Daoy (cell line): ENCODE measurements around the gene DACH1. TPM values are rescaled to one million over a fixed set of nuclear protein-coding genes. Genes with fewer than 3 reads are reported as not detected.
"Not testable (repeated sequence)": the region's sequence is repeated elsewhere in the genome, so short reads cannot be mapped to it uniquely, and the experiment has no call there.

Experiments used
- DNase-seq: peaks from one replicate; pipeline ENCODE4 v3.0.0-alpha.2; 2015; ENCODE audit warnings: low read depth
- total RNA-seq: library from RNA; depleted of rRNA; stranded (reverse); fragments of >200 nt; shearing (Covaris generic); gene quantifications from 2 replicates; pipeline ENCODE4 v1.2.3, GENCODE V29; 2014

DACH1 gene
- total RNA-seq, 1 experiment from 2014 or later = not detected

DNA sequence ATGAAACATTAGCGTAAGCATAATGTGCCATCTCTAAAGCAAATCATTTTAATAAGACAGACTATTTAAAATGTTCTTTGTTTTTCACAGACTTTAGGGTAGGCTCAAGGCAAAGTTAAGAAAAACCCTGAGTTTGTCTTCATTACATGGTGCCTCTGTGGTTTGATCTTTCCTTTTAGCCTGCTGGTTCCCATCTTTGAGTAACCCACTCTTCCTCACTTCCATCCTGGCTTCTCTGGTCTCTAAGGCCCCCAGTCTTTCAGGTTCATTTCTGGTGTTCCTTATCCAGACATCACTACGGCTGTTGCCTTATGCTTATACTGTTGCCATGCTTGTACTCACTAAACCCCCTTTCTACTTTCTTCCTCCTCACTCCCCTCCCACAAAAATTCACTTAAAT is 38.4 kb downstream of the DACH1 start:
- DNase-seq = no peak

DNA sequence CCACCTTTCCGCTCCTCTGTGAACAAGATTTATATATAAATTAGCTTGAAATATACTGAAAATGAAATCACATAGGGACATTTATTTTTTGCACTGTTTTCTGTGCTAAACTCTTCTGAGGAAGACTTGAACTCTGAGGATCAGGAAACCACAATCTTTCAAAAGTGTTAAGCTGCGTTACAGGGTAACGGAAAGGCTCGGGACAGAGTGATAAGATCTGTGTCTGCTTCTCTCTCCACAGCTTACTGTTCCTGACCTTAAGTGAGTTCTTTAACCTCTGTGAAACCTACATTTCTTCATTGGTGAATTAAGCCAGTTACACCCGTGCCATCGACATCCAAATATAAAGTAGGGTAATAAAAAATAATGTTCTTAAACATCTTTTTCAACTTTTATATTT is 38.9 kb downstream of the DACH1 start:
- DNase-seq = no peak

DNA sequence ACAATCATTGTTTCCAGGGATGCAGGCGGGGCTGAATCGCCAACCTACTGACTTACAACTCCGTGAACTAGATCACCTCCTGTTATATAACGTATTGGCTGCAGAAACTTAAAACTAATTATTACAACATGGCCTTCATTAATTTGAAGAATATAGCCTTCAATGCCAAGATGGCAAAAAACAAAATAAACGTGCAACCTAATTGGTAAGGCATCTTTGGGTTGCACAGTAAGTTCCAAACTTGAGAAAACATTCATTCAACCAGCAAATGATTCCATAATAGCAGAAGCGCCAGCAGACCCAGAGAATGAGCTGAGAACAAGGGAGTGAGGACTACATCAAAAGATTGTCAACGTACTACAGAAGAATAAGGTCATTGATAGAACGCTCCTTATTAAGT is 39.8 kb downstream of the DACH1 start:
- DNase-seq = no peak

DNA sequence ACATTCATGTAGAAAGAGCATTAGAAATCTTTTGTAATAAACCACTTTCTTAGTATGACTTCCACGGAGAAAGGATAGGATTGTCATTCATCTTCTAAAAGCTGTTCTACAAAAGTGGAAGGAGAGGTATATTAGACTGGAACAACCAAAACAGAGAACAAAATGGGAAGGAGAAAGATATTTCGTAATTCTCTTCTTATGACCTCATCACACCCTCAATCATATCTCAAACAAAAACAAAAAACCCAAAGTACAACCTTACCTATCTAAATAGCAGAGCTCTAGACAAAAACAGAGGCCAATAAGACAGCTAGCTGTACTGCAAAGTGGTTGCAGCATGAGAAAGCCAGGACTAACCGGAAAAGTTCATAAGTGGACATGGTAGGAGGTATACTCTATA is 46.3 kb downstream of the DACH1 start:
- DNase-seq = no peak

DNA sequence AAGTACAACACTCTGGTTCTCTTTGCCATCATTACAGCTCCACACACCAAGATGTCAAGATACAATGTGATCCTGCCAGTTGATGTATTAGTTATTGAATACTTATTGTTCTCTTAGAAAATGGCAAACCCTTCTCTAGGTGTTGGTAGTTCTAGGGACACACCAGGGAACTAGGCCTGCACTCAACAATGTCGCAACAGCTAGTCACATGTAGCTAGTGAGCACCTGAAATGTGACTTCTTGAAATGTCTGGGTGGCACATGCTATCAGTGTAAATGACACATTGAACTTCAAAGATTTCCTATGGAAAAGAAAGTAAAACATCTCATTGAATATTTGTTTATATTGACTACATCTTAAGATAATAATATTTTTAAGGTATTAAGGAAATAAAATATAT is 49.7 kb downstream of the DACH1 start:
- no peak for DNase-seq

DNA sequence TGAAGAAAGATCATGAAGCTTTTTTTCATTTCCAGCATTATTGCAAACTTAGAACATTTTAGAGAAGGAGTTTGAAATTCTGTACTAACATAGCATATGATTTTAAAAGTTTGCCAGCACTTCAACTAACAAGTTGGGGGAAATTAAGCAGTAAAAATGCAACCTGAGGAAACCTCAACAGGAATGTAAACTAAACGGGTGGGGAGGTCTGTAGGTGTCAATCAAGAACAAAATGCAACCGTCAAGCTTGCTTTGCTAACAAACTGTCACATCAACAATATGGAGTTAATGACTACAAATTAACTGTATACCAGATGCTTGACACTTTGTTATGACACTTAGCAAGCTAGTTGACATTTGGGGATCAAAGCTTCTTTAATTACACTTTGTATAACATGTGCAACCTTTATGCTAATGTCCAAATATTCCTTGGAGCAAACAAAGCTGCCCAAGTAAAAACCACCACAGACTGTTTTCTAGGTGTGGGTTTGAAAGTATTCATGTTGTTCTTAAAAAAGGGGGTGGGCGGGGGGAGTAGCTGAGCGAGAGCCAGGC is 52.1 kb downstream of the DACH1 start:
- no peak for DNase-seq

DNA sequence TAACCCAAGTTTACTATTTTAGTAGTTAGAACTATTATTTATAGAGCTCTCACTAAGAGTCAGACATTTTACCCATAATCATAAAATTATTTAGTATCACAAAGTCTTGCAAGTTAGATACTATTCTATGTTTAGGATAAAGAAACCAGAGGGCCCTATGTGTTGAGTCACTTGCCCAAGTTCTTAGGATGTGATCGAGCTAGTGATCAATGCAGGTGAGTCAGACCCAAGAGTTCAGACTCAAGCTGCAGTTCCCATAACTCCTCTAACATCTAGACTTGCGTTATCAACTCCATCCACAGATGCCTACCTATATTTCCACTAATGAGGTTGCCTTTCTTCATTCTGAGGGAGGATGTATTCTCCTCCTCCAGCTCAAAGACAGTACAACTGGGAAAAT is 53.8 kb downstream of the DACH1 start:
- DNase-seq = no peak

DNA sequence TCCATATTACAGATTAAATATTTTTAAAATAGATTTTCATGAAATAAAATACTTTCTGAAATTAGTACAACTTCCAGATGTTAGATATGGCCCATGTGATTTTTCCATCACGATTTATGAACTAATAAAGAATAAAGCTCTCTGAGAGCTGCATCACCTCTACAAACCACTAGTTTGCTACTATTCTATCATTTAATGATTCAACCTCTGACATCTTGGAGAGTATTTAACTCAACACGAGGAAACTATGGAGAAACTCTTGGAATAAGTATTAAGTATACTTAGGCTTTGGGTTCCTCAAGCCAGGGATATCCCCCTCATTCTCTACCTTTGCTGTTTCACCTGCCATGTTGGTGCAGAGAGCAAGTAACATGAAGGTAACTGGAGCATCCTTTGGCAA is 55.7 kb downstream of the DACH1 start:
- no peak for DNase-seq

DNA sequence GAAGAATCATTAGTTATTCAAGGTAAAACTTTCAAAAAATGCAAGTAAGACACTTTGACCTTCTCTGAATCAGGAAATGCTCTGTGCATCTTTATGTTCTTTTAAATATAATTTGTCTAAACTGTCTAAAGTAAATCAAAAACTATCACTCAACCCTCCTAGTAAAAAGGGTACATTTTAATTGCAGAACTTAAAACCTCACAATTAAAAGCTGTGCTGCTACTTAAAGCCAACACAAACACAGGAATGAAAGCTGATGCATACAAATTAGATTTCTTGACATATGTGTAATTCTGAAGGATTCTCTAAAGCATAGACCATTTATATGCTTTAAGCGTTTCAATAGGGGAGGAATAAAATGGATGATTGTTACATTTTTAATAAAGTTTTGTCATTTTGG is 58.3 kb downstream of the DACH1 start:
- no peak for DNase-seq

DNA sequence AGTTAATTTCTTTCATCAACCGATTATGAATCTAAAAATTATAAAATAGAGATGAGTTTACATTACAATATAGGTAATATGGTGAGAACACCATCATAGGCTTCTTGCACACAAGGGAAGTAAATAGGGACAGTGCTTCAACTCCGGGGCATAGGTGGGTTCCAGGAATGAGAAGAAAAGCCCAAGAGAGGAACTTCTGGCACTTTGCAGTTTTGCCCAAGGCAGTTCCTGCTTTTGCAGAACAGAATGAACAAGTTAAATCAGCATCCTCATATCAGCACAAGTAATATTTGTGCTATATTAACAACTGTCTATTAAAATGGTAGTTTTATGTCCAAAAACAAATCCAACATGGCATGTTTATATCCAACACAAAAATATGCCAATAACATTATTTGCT is 60.1 kb downstream of the DACH1 start:
- no peak for DNase-seq

DNA sequence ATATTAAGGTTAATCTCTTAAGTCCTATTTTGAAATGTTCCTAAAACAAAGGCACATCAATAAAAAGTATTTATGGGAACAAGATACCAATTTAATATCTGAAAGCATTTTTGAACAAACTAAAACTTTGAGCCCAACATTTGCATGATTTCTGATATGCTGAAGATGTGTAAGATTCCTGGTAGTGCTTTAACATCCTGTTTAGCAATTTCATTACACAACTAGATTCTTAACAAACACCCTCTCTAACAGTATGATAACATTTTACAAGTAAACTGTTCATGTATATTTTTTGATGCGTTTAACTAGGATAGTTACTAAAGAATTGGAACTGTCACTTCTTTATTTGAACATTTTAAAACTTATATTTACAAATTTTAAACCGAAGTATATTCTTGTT is 63.9 kb downstream of the DACH1 start:
- DNase-seq = no peak

DNA sequence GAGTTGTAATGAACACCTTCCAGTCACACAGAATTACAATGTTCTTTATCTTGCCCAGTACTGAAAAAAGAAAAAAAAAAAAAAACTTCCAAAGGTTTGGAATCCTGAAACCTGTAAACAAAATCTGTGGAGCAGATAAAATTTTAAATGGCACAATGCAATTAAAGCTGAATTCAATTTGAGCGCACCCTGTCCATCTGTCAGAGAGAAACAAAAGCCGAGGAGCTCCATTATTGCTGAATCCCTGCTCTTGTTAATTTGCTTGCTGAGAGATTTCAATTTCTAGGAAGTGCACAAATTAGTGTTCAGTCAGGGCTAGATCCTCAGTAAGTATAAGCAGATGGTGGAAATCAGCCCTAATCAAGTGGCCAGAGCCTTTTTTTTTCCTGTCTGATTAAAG is 65.2 kb downstream of the DACH1 start:
- no peak for DNase-seq

DNA sequence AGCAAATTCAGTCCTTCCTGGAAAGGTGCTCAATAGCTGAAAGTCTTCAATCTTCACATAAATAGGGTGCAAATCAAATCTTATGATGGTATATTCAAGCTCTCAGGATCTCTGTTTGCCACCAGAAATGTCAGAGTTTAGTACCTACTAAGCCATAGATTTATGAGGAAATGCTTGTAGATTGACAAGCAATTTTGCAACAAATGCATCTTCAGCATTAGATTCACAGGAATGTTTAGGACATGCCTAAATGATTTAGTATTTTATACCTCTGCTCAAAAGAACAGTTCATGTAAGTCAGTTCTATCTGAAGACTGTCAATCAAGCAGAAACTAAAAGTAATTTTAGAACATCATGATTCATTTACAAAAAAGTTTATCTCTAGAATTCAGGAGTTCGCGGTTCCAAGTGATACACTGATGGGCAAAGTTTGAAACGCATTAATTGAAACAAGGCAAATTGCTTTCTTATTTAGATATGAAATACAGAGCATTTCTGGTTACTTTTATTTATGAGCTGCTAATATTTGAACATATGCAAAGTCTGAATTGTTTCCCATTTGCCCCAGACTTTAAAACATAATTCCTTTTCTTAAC is 65.7 kb downstream of the DACH1 start:
- no peak for DNase-seq

DNA sequence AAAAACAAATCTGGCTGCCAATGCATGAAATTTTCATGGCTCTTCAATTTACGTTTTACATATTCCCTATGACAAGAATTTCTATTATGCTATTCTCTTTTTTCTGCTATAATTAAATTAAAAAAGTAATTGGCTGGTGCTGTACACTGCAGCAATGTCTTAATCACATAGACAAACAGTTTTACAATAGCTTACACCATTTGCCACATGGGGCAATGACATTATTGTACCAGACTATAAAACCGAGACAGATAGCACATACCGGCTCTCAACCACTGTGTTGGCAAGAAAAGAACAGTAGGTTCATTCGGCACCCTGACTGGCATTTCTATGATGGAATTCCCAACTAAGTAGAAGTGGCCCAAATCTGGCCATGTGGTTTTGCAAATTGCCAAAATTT is 67.7 kb downstream of the DACH1 start:
- no peak for DNase-seq

DNA sequence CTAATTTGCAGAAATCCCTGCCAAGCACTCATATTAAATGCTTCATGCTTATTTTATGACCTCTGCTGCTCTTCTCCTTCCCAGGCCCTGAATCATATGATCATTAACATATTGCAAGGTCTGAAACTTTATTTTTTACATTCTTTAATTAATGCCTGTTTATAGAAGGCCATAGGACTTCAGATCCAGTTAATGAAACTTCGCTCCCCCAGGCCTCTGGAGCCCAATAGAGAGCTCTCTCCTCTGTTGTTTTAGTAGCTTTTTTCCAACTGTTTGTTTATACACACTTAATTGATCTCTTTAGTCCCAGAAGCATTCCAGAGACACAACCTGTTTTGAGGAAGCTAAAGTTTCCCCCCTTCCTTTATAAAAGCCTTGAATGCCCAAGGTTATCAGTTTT is 68.3 kb downstream of the DACH1 start:
- DNase-seq = no peak

DNA sequence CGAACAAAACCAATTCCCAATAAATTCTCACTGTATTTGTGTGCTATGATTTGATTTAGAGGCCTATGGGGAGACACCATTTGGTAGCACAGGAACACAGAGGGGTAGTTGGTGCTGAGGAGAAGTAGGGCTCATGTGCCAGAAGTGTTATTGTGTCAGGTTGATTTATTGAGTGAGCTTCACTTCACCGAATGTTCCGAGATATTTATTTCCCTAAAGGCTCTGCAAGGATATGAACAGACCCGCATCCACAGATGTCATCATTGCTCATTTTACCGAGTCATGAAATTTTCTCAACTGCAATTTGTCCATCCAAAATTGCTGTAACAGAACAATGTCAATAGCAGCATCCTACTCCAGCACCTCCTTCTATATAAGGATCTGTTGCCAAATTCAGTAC is 69.5 kb downstream of the DACH1 start:
- no peak for DNase-seq

DNA sequence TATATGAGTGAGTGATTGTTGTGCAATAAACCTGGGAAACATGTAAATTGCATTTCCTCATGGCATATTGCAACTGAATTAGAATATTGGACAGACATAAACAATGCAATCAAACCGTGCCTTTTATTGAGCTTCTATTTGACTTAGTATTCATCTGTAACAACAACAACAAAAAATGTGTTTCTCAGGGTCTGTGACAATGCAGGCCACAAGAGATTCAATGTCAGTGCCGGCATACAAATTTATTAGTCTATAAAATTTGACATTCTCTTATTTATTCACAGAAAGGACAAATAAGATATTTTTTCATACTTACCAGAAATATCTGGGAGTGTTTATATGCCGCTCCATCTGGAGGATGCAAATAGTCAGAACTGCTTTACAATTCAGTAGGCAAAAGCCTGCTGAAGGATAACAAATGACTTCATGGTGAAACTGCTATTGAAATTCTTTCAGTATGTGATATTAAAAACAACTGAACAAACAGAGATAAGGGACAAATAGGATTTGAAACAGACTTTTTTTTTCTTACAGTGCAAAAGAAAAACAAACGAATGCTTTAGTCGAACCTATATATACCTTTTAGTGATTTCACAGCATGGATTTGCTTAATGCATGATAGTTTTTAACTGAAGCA is 77.2 kb downstream of the DACH1 start:
- no peak for DNase-seq

DNA sequence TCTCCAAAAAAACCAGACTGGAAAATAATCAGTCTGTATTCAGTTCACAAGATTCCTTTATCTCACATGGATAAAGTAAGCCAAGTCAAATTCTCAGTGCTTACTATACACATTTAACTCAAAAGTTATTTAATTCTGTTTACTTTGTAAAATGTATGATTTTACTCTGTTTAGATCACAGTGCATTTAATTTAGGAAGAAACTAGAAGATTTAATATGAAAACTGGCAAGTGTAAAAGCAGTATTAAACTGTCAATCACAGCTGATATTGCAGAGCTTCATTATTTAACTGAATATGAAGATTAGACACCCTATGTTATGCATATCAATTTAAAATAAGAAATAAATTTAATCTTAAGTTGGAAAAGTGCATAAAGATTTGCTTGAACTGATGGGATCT is 78.0 kb downstream of the DACH1 start:
- no peak for DNase-seq

DNA sequence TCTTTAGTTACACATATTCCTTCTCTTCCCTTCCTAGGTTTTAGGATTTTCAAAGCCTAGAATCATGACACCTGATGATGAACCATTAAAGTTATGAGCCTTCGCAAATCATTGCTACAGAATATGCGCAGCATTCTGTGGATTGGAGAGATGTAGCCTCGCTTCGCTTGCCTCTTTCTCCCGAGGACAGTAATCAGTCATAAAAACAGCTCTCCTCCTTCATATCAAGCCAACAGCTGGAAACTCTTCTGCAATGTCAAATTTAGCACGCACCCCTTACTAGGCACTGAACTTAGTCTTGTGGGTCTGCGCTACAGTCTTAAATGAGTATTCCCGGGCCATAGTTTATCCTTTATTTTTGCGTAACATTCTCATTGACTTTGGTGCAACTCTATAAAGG is 79.6 kb downstream of the DACH1 start:
- no peak for DNase-seq

DNA sequence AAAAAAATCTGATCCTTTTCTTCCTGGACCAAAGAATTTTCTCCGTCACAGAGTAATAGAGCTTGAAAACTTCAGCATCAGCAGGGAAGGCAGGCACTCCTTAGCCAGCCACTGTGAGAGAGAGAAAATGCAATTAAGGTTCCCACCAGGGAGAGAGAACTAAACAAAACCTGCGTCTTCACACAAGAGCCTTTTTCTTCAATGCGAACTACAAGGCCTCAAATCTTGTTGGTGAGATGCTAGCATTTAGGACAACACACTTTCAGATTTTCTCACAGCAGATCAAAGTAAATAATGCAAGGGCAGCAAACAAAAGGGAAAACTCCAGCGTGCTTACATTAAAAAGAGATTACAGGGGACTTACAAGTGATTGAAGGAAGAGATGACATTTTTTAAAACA is 80.1 kb downstream of the DACH1 start:
- DNase-seq = no peak

DNA sequence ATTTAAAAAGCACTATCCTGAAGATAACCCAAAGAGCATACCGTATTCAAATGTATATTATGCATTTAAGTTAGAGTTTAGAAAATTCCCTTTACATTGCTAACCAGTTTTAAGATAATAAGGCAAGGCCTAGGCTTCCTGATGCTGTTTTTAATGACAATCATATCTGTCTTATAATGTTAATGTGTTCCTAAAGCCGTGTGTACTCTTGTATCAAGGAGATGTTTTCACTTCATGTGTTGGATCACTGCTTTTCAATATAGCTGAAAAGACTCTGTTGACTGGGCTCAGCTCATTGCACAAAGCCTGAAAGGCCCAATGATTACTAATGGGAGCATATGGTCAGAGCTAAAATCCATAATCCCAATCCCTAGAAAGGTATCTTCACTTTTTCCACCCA is 81.6 kb downstream of the DACH1 start:
- no peak for DNase-seq

DNA sequence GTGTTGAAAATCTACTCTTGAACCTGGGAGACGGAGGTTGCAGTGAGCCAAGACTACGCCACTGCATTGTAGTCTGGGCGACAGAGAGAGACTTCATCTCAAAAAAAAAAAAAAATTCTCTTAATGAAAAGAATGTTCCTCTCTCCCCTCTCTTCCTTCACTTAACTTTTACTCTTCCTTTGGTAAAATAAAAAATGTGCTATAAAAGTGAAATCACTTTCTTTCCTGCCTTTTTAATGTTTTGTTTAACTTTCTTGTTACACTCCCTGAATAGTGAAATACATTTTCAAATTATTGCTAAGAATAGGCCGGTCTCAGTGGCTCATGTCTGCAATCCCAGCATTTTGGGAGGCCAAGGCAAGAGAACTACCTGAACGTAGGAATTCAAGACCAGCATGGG is 86.5 kb downstream of the DACH1 start:
- no peak for DNase-seq

DNA sequence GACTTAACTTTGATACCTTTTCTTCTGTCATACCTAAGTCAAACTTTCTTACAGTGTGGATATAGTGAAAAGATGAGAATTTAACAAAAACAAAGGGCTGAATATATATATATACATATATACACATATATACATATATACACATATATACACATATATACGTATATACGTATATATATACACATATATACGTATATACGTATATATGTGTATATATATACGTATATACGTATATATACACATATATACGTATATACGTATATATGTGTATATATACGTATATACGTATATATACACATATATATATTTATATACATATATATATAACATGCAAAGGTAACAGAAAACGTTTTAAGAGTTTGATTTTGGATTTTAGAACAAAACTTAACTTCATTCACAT is 88.0 kb downstream of the DACH1 start:
- not testable (repeated sequence) for DNase-seq

DNA sequence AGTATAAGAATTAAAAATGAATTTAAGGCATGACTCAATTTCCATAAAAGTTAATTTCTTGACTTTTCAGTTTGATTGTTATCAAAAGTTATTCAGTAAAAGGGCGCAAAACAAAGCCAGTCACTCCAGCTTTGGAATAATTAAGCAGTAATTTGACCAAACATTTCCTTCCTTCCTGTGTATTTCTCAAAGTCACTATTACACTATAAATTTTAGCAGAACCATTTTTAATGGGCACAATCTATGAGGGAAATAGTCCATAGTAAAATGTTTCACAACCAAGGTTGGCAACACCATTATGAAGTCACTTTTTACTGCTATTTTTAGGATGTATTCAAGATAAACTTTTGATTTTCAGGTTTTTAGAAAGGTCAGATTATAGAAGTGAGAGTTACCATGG is 91.0 kb downstream of the DACH1 start:
- no peak for DNase-seq
